ENCODE data around the gene USP13.

Gene USP13

DNA sequence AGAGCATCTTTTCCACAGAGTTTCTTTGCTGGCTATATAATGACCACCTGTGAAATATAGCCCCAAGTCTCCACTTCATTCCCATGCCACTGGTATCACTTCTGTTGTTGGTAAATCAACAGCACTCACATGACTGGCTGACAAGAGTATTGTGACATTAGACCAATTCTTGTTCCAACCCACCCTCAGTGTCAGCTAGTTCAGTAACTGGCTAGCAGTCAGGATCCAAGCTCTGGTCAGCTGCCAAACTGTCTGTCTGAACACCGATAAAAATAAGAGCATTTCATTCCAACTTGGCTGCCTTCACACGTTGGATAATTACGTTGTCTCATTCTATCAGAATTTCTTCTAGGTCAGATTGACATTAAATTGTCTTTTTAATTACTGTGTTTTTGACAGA is 166.5 kb downstream of the USP13 start:
- TF ChIP-seq, protein P1, sequence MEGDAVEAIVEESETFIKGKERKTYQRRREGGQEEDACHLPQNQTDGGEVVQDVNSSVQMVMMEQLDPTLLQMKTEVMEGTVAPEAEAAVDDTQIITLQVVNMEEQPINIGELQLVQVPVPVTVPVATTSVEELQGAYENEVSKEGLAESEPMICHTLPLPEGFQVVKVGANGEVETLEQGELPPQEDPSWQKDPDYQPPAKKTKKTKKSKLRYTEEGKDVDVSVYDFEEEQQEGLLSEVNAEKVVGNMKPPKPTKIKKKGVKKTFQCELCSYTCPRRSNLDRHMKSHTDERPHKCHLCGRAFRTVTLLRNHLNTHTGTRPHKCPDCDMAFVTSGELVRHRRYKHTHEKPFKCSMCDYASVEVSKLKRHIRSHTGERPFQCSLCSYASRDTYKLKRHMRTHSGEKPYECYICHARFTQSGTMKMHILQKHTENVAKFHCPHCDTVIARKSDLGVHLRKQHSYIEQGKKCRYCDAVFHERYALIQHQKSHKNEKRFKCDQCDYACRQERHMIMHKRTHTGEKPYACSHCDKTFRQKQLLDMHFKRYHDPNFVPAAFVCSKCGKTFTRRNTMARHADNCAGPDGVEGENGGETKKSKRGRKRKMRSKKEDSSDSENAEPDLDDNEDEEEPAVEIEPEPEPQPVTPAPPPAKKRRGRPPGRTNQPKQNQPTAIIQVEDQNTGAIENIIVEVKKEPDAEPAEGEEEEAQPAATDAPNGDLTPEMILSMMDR (IDR thresholded peaks at IDR 0.05; ENCODE audit: borderline replicate concordance, insufficient read depth, low read depth, low read length) = no peak
- H3K4me3 ChIP-seq (ENCODE audit: low read depth, low read length) = no peak overlapping the region

DNA sequence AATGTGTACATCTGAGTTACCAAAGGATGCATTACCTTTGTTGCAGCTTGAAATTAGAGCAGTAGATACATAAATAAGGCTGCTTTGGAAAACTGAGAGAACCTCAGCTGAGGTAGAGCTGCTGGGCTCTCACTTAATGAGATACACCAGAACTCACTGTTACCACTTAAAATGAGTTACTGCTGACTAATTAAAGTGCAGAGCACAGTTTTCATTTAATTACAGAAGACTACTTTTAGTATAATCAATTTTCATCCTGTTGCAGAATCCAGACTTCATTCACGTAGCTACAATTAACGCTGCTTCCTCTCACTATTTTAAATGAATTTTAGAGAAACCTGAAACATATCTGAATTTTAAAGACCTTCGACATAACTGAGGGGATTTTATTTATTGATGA is 169.5 kb downstream of the USP13 start:
- TF ChIP-seq, protein P1 (IDR thresholded peaks at IDR 0.05; ENCODE audit: borderline replicate concordance, insufficient read depth, low read depth, low read length) = no peak
- H3K4me3 ChIP-seq (ENCODE audit: low read depth, low read length) = no peak overlapping the region

DNA sequence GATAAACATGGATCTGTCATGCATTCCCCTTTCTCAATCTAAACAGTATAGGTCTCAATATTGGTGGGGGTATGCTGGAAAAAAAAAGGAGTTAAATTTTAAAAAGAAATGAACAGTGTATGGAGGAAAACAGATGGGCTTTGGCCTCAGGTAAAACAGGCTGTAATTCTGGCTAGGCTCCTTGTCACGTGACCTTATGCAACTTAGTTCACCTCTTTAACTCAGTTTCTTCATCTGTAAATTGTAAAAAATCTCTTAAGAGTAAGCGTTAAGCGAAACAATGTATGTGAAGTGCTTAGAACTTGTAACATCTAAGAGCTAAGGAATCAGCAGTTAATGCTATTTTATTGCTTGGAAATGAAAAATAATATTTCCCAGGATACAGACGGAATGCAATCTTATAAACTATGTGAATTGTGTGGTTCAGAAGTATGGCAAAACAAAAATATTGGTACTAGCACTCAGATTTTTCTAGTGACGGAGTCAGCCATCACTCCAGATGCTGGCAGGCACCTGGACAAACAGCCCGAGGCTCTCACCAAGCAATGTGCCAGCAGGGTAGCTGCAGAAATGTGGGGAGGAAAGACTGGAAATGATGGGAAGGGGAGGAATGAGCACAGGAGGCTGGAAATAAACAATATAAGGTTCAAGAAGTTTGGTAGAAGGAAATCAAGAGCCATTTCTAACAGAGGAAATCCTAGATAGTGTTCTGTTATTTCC is 172.8 kb downstream of the USP13 start:
- TF ChIP-seq, protein P1 (IDR thresholded peaks at IDR 0.05; ENCODE audit: borderline replicate concordance, insufficient read depth, low read depth, low read length) = no peak
- no peak overlapping the region for H3K4me3 ChIP-seq (ENCODE audit: low read depth, low read length)

DNA sequence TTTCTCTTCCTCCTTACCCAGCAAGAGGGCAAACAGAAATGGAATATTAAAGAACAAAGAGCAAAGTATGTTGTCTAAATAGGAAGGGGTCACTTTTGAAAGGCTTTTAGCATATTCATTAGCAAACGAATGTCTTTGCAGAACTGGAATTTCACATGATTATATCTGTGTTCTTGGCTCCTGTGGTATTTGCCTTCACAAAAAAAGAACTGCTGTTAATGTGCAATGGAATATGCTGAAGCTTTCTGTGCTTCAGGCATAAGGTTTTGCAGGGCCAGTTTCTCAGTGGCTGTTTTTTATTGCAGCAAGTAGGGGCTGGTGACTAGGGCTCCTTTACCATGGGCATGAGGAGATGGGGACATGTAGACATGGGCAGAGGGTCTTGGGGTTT is 173.4 kb downstream of the USP13 start:
- H3K4me3 ChIP-seq (ENCODE audit: low read depth, low read length) = no peak overlapping the region
- TF ChIP-seq, protein P1 (IDR thresholded peaks at IDR 0.05; ENCODE audit: borderline replicate concordance, insufficient read depth, low read depth, low read length) = no peak

DNA sequence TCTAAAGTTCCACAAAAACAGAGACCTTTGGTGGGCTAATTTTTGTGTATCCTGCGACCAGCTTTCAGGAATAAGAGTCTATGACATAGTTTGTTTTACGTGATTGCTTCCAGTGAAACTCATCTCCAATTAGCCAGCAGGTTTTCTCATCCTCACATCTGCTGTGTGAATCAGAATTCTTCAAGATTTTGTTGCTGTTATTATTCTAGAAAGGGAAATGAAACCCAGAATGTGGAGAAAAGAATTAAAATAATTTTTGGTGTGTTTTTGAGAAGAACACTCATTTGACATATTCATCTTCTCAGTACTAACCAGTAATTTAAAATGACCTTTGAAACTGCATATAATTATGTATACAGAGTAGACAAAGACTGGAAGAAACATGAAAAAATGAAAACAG is 175.9 kb downstream of the USP13 start:
- TF ChIP-seq, protein P1 (IDR thresholded peaks at IDR 0.05; ENCODE audit: borderline replicate concordance, insufficient read depth, low read depth, low read length) = no peak
- no peak overlapping the region for H3K4me3 ChIP-seq (ENCODE audit: low read depth, low read length)

DNA sequence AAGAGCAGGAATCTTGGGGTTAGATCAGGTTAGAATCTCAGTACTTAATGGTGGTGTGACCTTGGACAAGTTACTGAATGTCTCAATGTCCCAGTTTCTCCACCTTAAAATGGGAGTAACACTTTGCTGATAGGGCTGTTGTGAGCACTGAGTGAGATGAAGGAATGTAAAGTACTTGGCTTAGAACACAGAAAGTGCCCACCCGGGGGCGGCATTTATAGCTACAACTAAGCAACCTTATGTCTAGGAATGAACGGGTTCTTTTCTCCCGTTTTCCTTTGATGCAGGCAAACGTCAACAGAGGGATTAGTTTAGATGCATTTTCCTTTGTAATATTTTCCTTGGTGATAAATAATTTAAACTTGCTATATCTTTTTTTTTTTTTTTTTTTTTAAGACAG is 176.6 kb downstream of the USP13 start:
- TF ChIP-seq, protein P1 (IDR thresholded peaks at IDR 0.05; ENCODE audit: borderline replicate concordance, insufficient read depth, low read depth, low read length) = no peak
- H3K4me3 ChIP-seq (ENCODE audit: low read depth, low read length) = no peak overlapping the region

DNA sequence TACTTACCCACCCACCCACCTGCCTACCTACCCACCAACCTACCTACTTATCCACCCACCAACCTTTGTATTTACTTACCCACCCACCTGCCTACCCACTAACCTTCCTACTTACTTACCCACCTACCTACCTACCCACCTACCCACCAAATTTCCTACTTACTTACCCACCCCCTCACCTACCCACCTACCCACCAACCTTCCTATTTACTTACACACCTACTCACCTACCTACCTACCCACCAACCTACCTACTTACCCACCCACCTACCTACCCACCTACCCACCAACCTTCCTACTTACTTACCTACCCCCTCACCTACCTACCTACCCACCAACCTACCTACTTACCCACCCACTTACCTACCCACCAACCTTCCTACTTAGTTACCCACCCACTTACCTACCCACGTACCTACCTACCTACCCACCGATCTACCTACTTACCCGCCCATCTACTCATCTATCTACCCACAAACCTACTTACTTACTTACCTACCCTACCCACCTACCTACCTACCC is 179.6 kb downstream of the USP13 start:
- TF ChIP-seq, protein P1 (IDR thresholded peaks at IDR 0.05; ENCODE audit: borderline replicate concordance, insufficient read depth, low read depth, low read length) = no peak
- H3K4me3 ChIP-seq (ENCODE audit: low read depth, low read length) = no peak overlapping the region
